Stimulated activated naive CD8-positive, alpha-beta T cell treated with anti-CD3 and anti-CD28 coated beads, Interleukin-15, Interleukin-2, amounts not matched to agents 100 ng/mL and 50 ng/mL, for 24 hours (primary cell): ENCODE data around the gene IMPG2.

Source experiments
- H3K27ac Mint-ChIP-seq: one replicate; pipeline ENCODE4 v1.8.0; 2021; ENCODE audit warnings: mild to moderate bottlenecking, mixed read lengths
- H3K27me3 Mint-ChIP-seq: one replicate; pipeline ENCODE4 v1.8.0; 2021; ENCODE audit warnings: mixed read lengths
- H3K36me3 Mint-ChIP-seq: one replicate; pipeline ENCODE4 v1.8.0; 2021; ENCODE audit warnings: low read depth, mixed read lengths
- H3K4me1 Mint-ChIP-seq: one replicate; pipeline ENCODE4 v1.8.0; 2021; ENCODE audit warnings: low read depth, mixed read lengths
- H3K4me3 Mint-ChIP-seq: one replicate; pipeline ENCODE4 v1.8.0; 2021; ENCODE audit warnings: mild to moderate bottlenecking, mixed read lengths
- H3K9me3 Mint-ChIP-seq: one replicate; pipeline ENCODE4 v1.8.0; 2021; ENCODE audit warnings: mixed read lengths

The IMPG2 gene

GRCh38 chr3:101195951-101196713, 124.2 kb downstream of the IMPG2 start:
- Mint-ChIP-seq H3K4me1 (no peaks in the 10 kb centered on the region), H3K9me3 (no peaks in the 10 kb centered on the region), H3K27me3 (peaks cover 17% of the 10 kb centered on the region), H3K4me3 (no peak overlapping the region), H3K27ac (no peak overlapping the region), H3K36me3 (no peaks in the 10 kb centered on the region)

GRCh38 chr3:101194392-101194791, 126.0 kb downstream of the IMPG2 start:
- no peaks in the 10 kb centered on the region for H3K9me3 Mint-ChIP-seq
- H3K4me1 Mint-ChIP-seq = no peaks in the 10 kb centered on the region
- H3K27ac Mint-ChIP-seq = no peak overlapping the region
- peaks cover 4% of the 10 kb centered on the region for H3K27me3 Mint-ChIP-seq
- H3K36me3 Mint-ChIP-seq = no peaks in the 10 kb centered on the region
- no peak overlapping the region for H3K4me3 Mint-ChIP-seq

GRCh38 chr3:101193957-101194356, 126.4 kb downstream of the IMPG2 start:
- Mint-ChIP-seq H3K27me3 (peaks cover 4% of the 10 kb centered on the region), H3K36me3 (no peaks in the 10 kb centered on the region), H3K9me3 (no peaks in the 10 kb centered on the region), H3K27ac (no peak overlapping the region), H3K4me3 (no peak overlapping the region), H3K4me1 (no peaks in the 10 kb centered on the region)

GRCh38 chr3:101189796-101190195, 130.6 kb downstream of the IMPG2 start:
- H3K27ac Mint-ChIP-seq = no peak overlapping the region
- H3K27me3 Mint-ChIP-seq = peaks cover 3% of the 10 kb centered on the region
- H3K9me3 Mint-ChIP-seq = no peaks in the 10 kb centered on the region
- H3K4me3 Mint-ChIP-seq = no peak overlapping the region
- no peaks in the 10 kb centered on the region for H3K36me3 Mint-ChIP-seq
- no peaks in the 10 kb centered on the region for H3K4me1 Mint-ChIP-seq

GRCh38 chr3:101189176-101189575, 131.2 kb downstream of the IMPG2 start:
- no peaks in the 10 kb centered on the region for H3K36me3 Mint-ChIP-seq
- H3K4me3 Mint-ChIP-seq = no peak overlapping the region
- H3K9me3 Mint-ChIP-seq = no peaks in the 10 kb centered on the region
- H3K27me3 Mint-ChIP-seq = peaks cover 3% of the 10 kb centered on the region
- no peak overlapping the region for H3K27ac Mint-ChIP-seq
- H3K4me1 Mint-ChIP-seq = no peaks in the 10 kb centered on the region

GRCh38 chr3:101185341-101185740, 135.0 kb downstream of the IMPG2 start:
- Mint-ChIP-seq H3K4me3 (no peak overlapping the region), H3K9me3 (no peaks in the 10 kb centered on the region), H3K4me1 (no peaks in the 10 kb centered on the region), H3K36me3 (no peaks in the 10 kb centered on the region), H3K27ac (no peak overlapping the region), H3K27me3 (peaks cover 12% of the 10 kb centered on the region)

GRCh38 chr3:101184111-101184510, 136.3 kb downstream of the IMPG2 start:
- Mint-ChIP-seq H3K9me3 (no peaks in the 10 kb centered on the region), H3K4me3 (no peak overlapping the region), H3K27ac (no peak overlapping the region), H3K4me1 (no peaks in the 10 kb centered on the region), H3K36me3 (no peaks in the 10 kb centered on the region), H3K27me3 (peaks cover 12% of the 10 kb centered on the region)

- H3K4me3 Mint-ChIP-seq = no peak overlapping the region
- H3K9me3 Mint-ChIP-seq = no peaks in the 10 kb centered on the region
- H3K27ac Mint-ChIP-seq = no peak overlapping the region
- no peaks in the 10 kb centered on the region for H3K4me1 Mint-ChIP-seq
- peaks cover 10% of the 10 kb centered on the region for H3K27me3 Mint-ChIP-seq
- no peaks in the 10 kb centered on the region for H3K36me3 Mint-ChIP-seq
Observed at GRCh38 chr3:101183151-101183550, 137.2 kb downstream of the IMPG2 start.

GRCh38 chr3:101182734-101183133, 137.6 kb downstream of the IMPG2 start:
- Mint-ChIP-seq H3K9me3 (no peaks in the 10 kb centered on the region), H3K4me1 (no peaks in the 10 kb centered on the region), H3K4me3 (no peak overlapping the region), H3K36me3 (no peaks in the 10 kb centered on the region), H3K27ac (no peak overlapping the region), H3K27me3 (peaks cover 9% of the 10 kb centered on the region)

GRCh38 chr3:101181801-101182200, 138.6 kb downstream of the IMPG2 start:
- peaks cover 4% of the 10 kb centered on the region for H3K9me3 Mint-ChIP-seq
- peaks cover 9% of the 10 kb centered on the region for H3K27me3 Mint-ChIP-seq
- no peak overlapping the region for H3K4me3 Mint-ChIP-seq
- no peaks in the 10 kb centered on the region for H3K4me1 Mint-ChIP-seq
- no peaks in the 10 kb centered on the region for H3K36me3 Mint-ChIP-seq
- no peak overlapping the region for H3K27ac Mint-ChIP-seq

GRCh38 chr3:101179637-101180036, 140.7 kb downstream of the IMPG2 start:
- Mint-ChIP-seq H3K4me3 (no peak overlapping the region), H3K36me3 (no peaks in the 10 kb centered on the region), H3K27me3 (peaks cover 9% of the 10 kb centered on the region), H3K4me1 (no peaks in the 10 kb centered on the region), H3K27ac (no peak overlapping the region), H3K9me3 (peaks cover 4% of the 10 kb centered on the region)

- H3K27me3 Mint-ChIP-seq = peaks cover 9% of the 10 kb centered on the region
- no peak overlapping the region for H3K4me3 Mint-ChIP-seq
- no peaks in the 10 kb centered on the region for H3K36me3 Mint-ChIP-seq
- peaks cover 4% of the 10 kb centered on the region for H3K9me3 Mint-ChIP-seq
- peaks cover 1% of the 10 kb centered on the region for H3K4me1 Mint-ChIP-seq
- H3K27ac Mint-ChIP-seq = no peak overlapping the region
Observed at GRCh38 chr3:101177577-101177976, 142.8 kb downstream of the IMPG2 start.
